K562 (cell line): Measurements from ENCODE around the gene MPIG6B. TPM values are rescaled to one million over a fixed set of nuclear protein-coding genes. Genes with fewer than 3 reads are reported as not detected.

Experiments used
- ATF6 ChIP-seq: sonication (generic); formaldehyde crosslinking; IDR thresholded peaks from 2 replicates; pipeline ENCODE4 v1.4.0; 2020; ENCODE audit warnings: mild to moderate bottlenecking, missing genetic modification reagents
- BDP1 ChIP-seq: IDR thresholded peaks from 3 replicates; pipeline ENCODE4 v1.6.1; 2011; ENCODE audit not compliant: insufficient read length, insufficient read depth
- CCNT2 ChIP-seq: IDR thresholded peaks from 2 replicates; pipeline ENCODE4 v1.6.1; 2011; ENCODE audit warnings: borderline replicate concordance, low read depth, mild to moderate bottlenecking, moderate library complexity, mixed read lengths, low read length; ENCODE audit not compliant: insufficient read length; ENCODE audit errors: extremely low read depth
- CEBPZ ChIP-seq: fragments of 150-350 bp; IDR thresholded peaks from 2 replicates; pipeline ENCODE4 v1.6.1; 2014; ENCODE audit warnings: low read depth, mild to moderate bottlenecking, low read length, borderline replicate concordance
- DNMT1 ChIP-seq: fragments of 450-650 bp; IDR thresholded peaks from 2 replicates; pipeline ENCODE4 v1.6.1; 2016; ENCODE audit warnings: antibody characterized with exemption, mild to moderate bottlenecking
- EWSR1 ChIP-seq: fragments of 450-650 bp; IDR thresholded peaks from 2 replicates; pipeline ENCODE4 v1.6.1; 2018; ENCODE audit warnings: borderline replicate concordance, mild to moderate bottlenecking, low read depth, moderate library complexity; ENCODE audit not compliant: partially characterized antibody
- IRF1 ChIP-seq: sonication (generic); formaldehyde crosslinking; IDR thresholded peaks from 2 replicates; pipeline ENCODE4 v1.8.0; 2022; ENCODE audit warnings: missing genetic modification reagents, mild to moderate bottlenecking, borderline replicate concordance
- LCOR ChIP-seq: sonication (generic); formaldehyde crosslinking; IDR thresholded peaks from 2 replicates; pipeline ENCODE4 v1.8.0; 2022; ENCODE audit warnings: mild to moderate bottlenecking, missing genetic modification reagents
- MCM2 ChIP-seq: fragments of 450-650 bp; IDR thresholded peaks from 2 replicates; pipeline ENCODE4 v1.6.1; 2017; ENCODE audit warnings: low read depth, mild to moderate bottlenecking
- MCM7 ChIP-seq, 2 experiments: fragments of 450-650 bp; IDR thresholded peaks; 2 replicates each; pipeline ENCODE4 v1.6.1; 2016 to 2018
- NKRF ChIP-seq: fragments of 450-650 bp; IDR thresholded peaks from 2 replicates; pipeline ENCODE4 v1.6.1; 2016; ENCODE audit warnings: borderline replicate concordance
- NONO ChIP-seq, 2 experiments: fragments of 200-400 bp in 1 of 2; fragments of 450-650 bp in 1 of 2; formaldehyde crosslinking in 1 of 2; IDR thresholded peaks; 2 replicates each; pipeline ENCODE4 v1.6.1; 2017; ENCODE audit warnings: low read depth in 2 of 2, mild to moderate bottlenecking in 2 of 2, moderate library complexity in 2 of 2, low read length in 1 of 2
- NR2C2 ChIP-seq, 2 experiments: fragments of 200-800 bp in 1 of 2; sonication (Bioruptor generic) in 1 of 2; sonication (generic) in 1 of 2; formaldehyde crosslinking in 1 of 2; IDR thresholded peaks; 2 replicates each; pipeline versions ENCODE4 v1.6.1 to v1.8.0; 2016 to 2022; ENCODE audit warnings: mild to moderate bottlenecking in 1 of 2, missing compliant biosample characterization in 1 of 2, missing genetic modification characterization in 1 of 2, missing genetic modification reagents in 1 of 2
- RBM17 ChIP-seq: fragments of 200-400 bp; formaldehyde crosslinking; IDR thresholded peaks from 2 replicates; pipeline ENCODE4 v1.6.1; 2017; ENCODE audit warnings: low read depth, mild to moderate bottlenecking, low read length, borderline replicate concordance
- RBM39 ChIP-seq: fragments of 200-400 bp; formaldehyde crosslinking; optimal IDR thresholded peaks from 2 replicates; pipeline ENCODE3; 2018; ENCODE audit warnings: low read depth, low read length
- SMARCC2 ChIP-seq: fragments of 450-650 bp; IDR thresholded peaks from 2 replicates; pipeline ENCODE4 v1.6.1; 2017; ENCODE audit warnings: antibody characterized with exemption, moderate library complexity, mild to moderate bottlenecking, low read depth
- SNRNP70 ChIP-seq: fragments of 200-400 bp; formaldehyde crosslinking; optimal IDR thresholded peaks from 2 replicates; pipeline ENCODE3; 2017; ENCODE audit warnings: low read depth, low read length
- XRCC3 ChIP-seq: fragments of 450-650 bp; IDR thresholded peaks from 2 replicates; pipeline ENCODE4 v1.6.1; 2017; ENCODE audit warnings: mild to moderate bottlenecking, moderate library complexity
- ZNF212 ChIP-seq: fragments of 450-650 bp; formaldehyde crosslinking; IDR thresholded peaks from 2 replicates; pipeline ENCODE4 v1.4.0; 2020; ENCODE audit warnings: mild to moderate bottlenecking
- polyA plus RNA-seq, 8 experiments: library from polyadenylated mRNA; depleted of rRNA in 4 of 8; stranded (reverse) in 5 of 8; unstranded in 3 of 8; fragments of >200 nt; fragmentation: Nextera tagmentation in 2 of 8; fragmentation: Illumina TruSeq in 1 of 8; extraction: Ambion mirVana in 2 of 8; extraction: Trizol in 1 of 8; gene quantifications; 2 replicates each; pipeline versions ENCODE4 v1.2.1 to v1.2.3, GENCODE V29; 2011 to 2014; ENCODE audit warnings: inconsistent platforms in 1 of 8, missing spikeins in 1 of 8
- total RNA-seq, 7 experiments: library from RNA; depleted of rRNA in 6 of 7; stranded (reverse); fragments of >200 nt in 6 of 7; fragmentation: Illumina TruSeq in 2 of 7; extraction: Trizol in 2 of 7; gene quantifications; 2 replicates each; pipeline versions ENCODE4 v1.2.1 to v1.2.3, GENCODE V29; 2011 to 2021; ENCODE audit warnings: low replicate concordance in 1 of 7

The MPIG6B gene
- total and polyA plus RNA-seq, 9 of the 15 experiments (the other 6 are each of a cell fraction or from before 2014, with no cell fraction given): 0.11 to 1.2 (median 0.28) TPM; not detected in 1

GRCh38 chr6:31676322-31676903 is 46.8 kb upstream of the MPIG6B start (continued):
- TF ChIP-seq ATF6 (CRISPR knock-in tag): 0 out of 2 replicates have a peak, but pooled peaks have one; percentile 73
- peak; percentile 45; the same call in 1 of the 2 replicates for TF ChIP-seq NR2C2 (CRISPR knock-in tag; IDR thresholded peaks at IDR 0.05)
- TF ChIP-seq NR2C2 (tag; IDR thresholded peaks at IDR 0.05): no peak
- no peak for TF ChIP-seq NONO (IDR thresholded peaks at IDR 0.05; ENCODE audit: low read depth in 2 of 2, low read length in 1 of 2)
- no peak for TF ChIP-seq EWSR1
- TF ChIP-seq CEBPZ: no peak
- TF ChIP-seq IRF1 (CRISPR knock-in tag): no peak
- TF ChIP-seq XRCC3: no peak
- TF ChIP-seq DNMT1: 0 out of 2 replicates have a peak, but pooled peaks have one; percentile 83
- no peak for TF ChIP-seq MCM7 (IDR thresholded peaks at IDR 0.05)
- no peak for TF ChIP-seq ZNF212 (CRISPR knock-in tag)
- 0 out of 2 replicates have a peak, but pooled peaks have one; percentile 35 for TF ChIP-seq MCM2
- no peak for TF ChIP-seq CCNT2
- no peak for TF ChIP-seq SMARCC2
- no peak for TF ChIP-seq NKRF
- peak; percentile 20 for TF ChIP-seq RBM39
- peak; percentile 40 for TF ChIP-seq SNRNP70
- no peak for TF ChIP-seq RBM17
- TF ChIP-seq BDP1: no peak
- 0 out of 2 replicates have a peak, but pooled peaks have one; percentile 3 for TF ChIP-seq LCOR
